PC-9 (cell line): ENCODE results near the gene C12orf50. TPM values are rescaled to one million over a fixed set of nuclear protein-coding genes. Genes with fewer than 3 reads are reported as not detected.

Experiments used
- BruUV-seq: library from RNA; stranded (reverse); fragments of 400-500 nt; replicated peaks from 2 replicates; lab custom pipeline; 2021; lab: Mats Ljungman, UMichigan
- CTCF ChIA-PET: fragments of 300-600 bp; sonication (Branson Sonifier 250); formaldehyde crosslinking; loops from one replicate; lab custom pipeline; 2022; ENCODE audit warnings: antibody characterized with exemption; lab: Charles Lee
- POLR2A ChIA-PET: fragments of 300-600 bp; sonication (Branson Sonifier 250); formaldehyde crosslinking; loops from one replicate; lab custom pipeline; 2022; ENCODE audit warnings: antibody characterized with exemption; ENCODE audit not compliant: unreplicated experiment; lab: Charles Lee
- DNase-seq, 2 experiments: peaks; one replicate each; pipeline versions ENCODE4 v3.0.0 to v3.0.0-alpha.2; 2015 to 2022; ENCODE audit warnings: mixed read lengths in 1 of 2
- H2AFZ ChIP-seq: fragments of 200-600 bp; sonication (generic); 2 replicates; pipeline ENCODE4 v1.8.1; 2017; ENCODE audit warnings: antibody characterized with exemption
- H3F3A ChIP-seq: fragments of 200-600 bp; sonication (generic); 2 replicates; pipeline ENCODE4 v1.8.1; 2017; ENCODE audit warnings: antibody characterized with exemption, mild to moderate bottlenecking, low read depth; ENCODE audit not compliant: insufficient read depth
- H3K27ac ChIP-seq: fragments of 200-600 bp; sonication (generic); 2 replicates; pipeline ENCODE4 v1.6.1; 2016; ENCODE audit warnings: mixed run types
- H3K27me3 ChIP-seq: fragments of 200-600 bp; sonication (generic); 2 replicates; pipeline ENCODE4 v1.6.1; 2016; ENCODE audit warnings: low read depth, mixed run types; ENCODE audit not compliant: insufficient read depth
- H3K36me3 ChIP-seq: fragments of 200-600 bp; sonication (generic); 2 replicates; pipeline ENCODE4 v1.6.1; 2016; ENCODE audit warnings: low read depth, mixed run types
- H3K4me1 ChIP-seq: fragments of 200-600 bp; sonication (generic); replicated peaks from 2 replicates; pipeline ENCODE4 v1.6.1; 2016; ENCODE audit warnings: mixed run types; ENCODE audit not compliant: insufficient read depth
- H3K4me2 ChIP-seq: fragments of 200-600 bp; sonication (generic); 2 replicates; pipeline ENCODE4 v1.6.1; 2017; ENCODE audit warnings: mixed run types
- H3K4me3 ChIP-seq: fragments of 200-600 bp; sonication (generic); 2 replicates; pipeline ENCODE4 v1.6.1; 2016; ENCODE audit warnings: mixed run types
- H3K79me2 ChIP-seq: fragments of 200-600 bp; sonication (generic); 2 replicates; pipeline ENCODE4 v1.6.1; 2017; ENCODE audit warnings: low read depth, mixed run types
- H3K9me2 ChIP-seq: fragments of 200-600 bp; sonication (generic); 2 replicates; pipeline ENCODE4 v1.8.1; 2017; ENCODE audit warnings: mild to moderate bottlenecking; ENCODE audit not compliant: insufficient read depth
- H3K9me3 ChIP-seq: fragments of 200-600 bp; sonication (generic); 2 replicates; pipeline ENCODE4 v1.8.1; 2016; ENCODE audit warnings: low read depth; ENCODE audit not compliant: insufficient read depth
- H4K20me1 ChIP-seq: fragments of 200-600 bp; sonication (generic); 2 replicates; pipeline ENCODE4 v1.8.1; 2017; ENCODE audit not compliant: insufficient read depth
- EZH2 ChIP-seq: fragments of 200-600 bp; sonication (generic); IDR thresholded peaks from 2 replicates; pipeline ENCODE4 v1.8.0; 2017; ENCODE audit warnings: antibody characterized with exemption, low read depth
- intact Hi-C: fragments of 100-400 bp; cut with micrococcal nuclease; formaldehyde crosslinking; loops from one replicate; pipeline ENCODE4 v1.10.0; 2022; ENCODE audit not compliant: unreplicated experiment
- total RNA-seq: library from RNA; stranded (reverse); gene quantifications from 2 replicates; pipeline ENCODE4 v1.2.3, GENCODE V29; 2021
- TF ChIP-seq, protein P1 (sequence below): fragments of 200-600 bp; sonication (generic); conservative IDR thresholded peaks from 2 replicates; pipeline ENCODE4 v1.6.1; 2017; ENCODE audit warnings: mixed run types, antibody characterized with exemption, mild to moderate bottlenecking, moderate library complexity

C12orf50 gene
- total RNA-seq, 1 experiment from 2014 or later: not detected

DNA sequence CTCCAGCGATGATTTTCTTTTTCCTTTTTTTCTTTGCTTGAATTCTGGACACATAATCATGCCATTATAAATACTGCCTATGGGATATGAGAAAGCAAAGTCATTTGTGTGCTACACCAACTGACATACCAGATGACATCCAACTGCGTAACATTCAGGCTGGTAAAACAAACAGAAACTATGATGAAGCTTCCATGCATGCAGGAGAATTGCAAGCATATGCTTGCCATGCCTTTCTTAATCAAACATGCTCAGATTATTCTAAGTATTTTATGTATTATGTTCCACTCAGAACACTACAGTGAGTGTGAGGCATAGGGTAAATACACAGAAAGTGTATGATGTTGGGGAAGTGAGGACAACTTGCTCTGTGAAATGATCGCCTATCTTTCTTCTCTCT lies 97.4 kb downstream of the C12orf50 start:
- Histone ChIP-seq H3K27me3 (no peaks in the 10 kb centered on the region), H3K4me3 (no peak overlapping the region), H3K9me2 (no peaks in the 10 kb centered on the region), H3K9me3 (no peaks in the 10 kb centered on the region; the same call in 1 of the 2 replicates), H4K20me1 (no peaks in the 10 kb centered on the region), H3K27ac (no peak overlapping the region), H2AFZ (no peak overlapping the region), H3K4me1 (no peaks in the 10 kb centered on the region), H3K4me2 (no peak overlapping the region), H3K36me3 (no peaks in the 10 kb centered on the region), H3F3A (no peaks in the 10 kb centered on the region), H3K79me2 (no peaks in the 10 kb centered on the region)
- TF ChIP-seq, protein P1, sequence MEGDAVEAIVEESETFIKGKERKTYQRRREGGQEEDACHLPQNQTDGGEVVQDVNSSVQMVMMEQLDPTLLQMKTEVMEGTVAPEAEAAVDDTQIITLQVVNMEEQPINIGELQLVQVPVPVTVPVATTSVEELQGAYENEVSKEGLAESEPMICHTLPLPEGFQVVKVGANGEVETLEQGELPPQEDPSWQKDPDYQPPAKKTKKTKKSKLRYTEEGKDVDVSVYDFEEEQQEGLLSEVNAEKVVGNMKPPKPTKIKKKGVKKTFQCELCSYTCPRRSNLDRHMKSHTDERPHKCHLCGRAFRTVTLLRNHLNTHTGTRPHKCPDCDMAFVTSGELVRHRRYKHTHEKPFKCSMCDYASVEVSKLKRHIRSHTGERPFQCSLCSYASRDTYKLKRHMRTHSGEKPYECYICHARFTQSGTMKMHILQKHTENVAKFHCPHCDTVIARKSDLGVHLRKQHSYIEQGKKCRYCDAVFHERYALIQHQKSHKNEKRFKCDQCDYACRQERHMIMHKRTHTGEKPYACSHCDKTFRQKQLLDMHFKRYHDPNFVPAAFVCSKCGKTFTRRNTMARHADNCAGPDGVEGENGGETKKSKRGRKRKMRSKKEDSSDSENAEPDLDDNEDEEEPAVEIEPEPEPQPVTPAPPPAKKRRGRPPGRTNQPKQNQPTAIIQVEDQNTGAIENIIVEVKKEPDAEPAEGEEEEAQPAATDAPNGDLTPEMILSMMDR: no peak
- TF ChIP-seq EZH2: no peak
- BruUV-seq: no TSS peak
- DNase-seq: no peak
- CTCF ChIA-PET: no interaction called here
- intact Hi-C loops: no loop called here
- POLR2A ChIA-PET: no interaction called here

- H3K4me3 ChIP-seq: no peak overlapping the region
- CTCF ChIA-PET: no interaction called here
- no peaks in the 10 kb centered on the region for H3F3A ChIP-seq
Measured at GRCh38 chr12:87930627-87931026, 98.6 kb downstream of the C12orf50 start.

More at GRCh38 chr12:87930627-87931026, 98.6 kb downstream of the C12orf50 start:
- intact Hi-C loops: no loop called here
- Histone ChIP-seq H3K4me1 (no peaks in the 10 kb centered on the region), H3K9me2 (no peaks in the 10 kb centered on the region), H3K36me3 (no peaks in the 10 kb centered on the region), H3K9me3 (no peaks in the 10 kb centered on the region; the same call in 1 of the 2 replicates), H4K20me1 (no peaks in the 10 kb centered on the region), H2AFZ (no peak overlapping the region), H3K79me2 (no peaks in the 10 kb centered on the region), H3K4me2 (no peak overlapping the region), H3K27me3 (no peaks in the 10 kb centered on the region), H3K27ac (no peak overlapping the region)
- POLR2A ChIA-PET: no interaction called here
- no TSS peak for BruUV-seq
- TF ChIP-seq, protein P1: no peak
- TF ChIP-seq EZH2: no peak
- no peak for DNase-seq

Other genes with a start within 250 kb of the C12orf50 start
- gene CEP290, start 112.7 kb upstream of the C12orf50 start, total RNA-seq: 21.9 and 22.2 TPM in 2 replicates
- 23.3 and 26.4 TPM in 2 replicates for gene TMTC3, start 112.9 kb upstream of the C12orf50 start, total RNA-seq